Hematopoietic multipotent progenitor cell (in vitro differentiated cells): ENCODE data around the gene FAHD1. TPM values are rescaled to one million over a fixed set of nuclear protein-coding genes. Genes with fewer than 3 reads are reported as not detected.

ENCODE experiments used
- DNase-seq, 3 donors: peaks; one replicate each; pipeline ENCODE4 v3.0.0-alpha.2; 2011 to 2015; ENCODE audit warnings: low read depth in 2 of 3, low spot score in 2 of 3
- total RNA-seq: library from RNA; depleted of rRNA; stranded (reverse); fragments of >200 nt; gene quantifications from one replicate; pipeline ENCODE4 v1.2.3, GENCODE V29; 2012

FAHD1 gene
- total RNA-seq, 1 donor = 46.6 TPM

DNA sequence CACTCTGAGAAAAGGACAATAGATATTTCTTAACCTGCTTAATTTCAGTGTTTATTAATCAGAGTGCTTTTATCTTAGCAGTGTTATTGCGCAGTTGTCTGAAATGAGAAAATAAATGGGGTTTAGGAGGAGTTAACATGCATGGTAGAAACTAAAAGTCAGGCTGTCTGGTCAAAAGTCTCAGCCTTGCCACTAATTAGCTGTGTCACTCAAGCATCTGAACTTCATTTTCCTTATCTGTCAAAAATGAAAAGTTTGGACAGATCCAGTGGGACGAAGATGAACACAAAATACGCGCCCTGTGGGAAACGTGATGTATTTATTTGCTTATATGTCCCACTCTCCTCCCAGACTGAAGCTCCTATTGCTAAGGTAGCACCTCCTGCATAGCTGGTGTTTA, 51.2 kb downstream of the FAHD1 start:
- no peak for DNase-seq

Other genes starting within 250 kb of the FAHD1 start
- 46.0 TPM for gene IFT140, start 215.1 kb upstream of the FAHD1 start, total RNA-seq
- 29.1 TPM for gene CRAMP1, start 214.8 kb upstream of the FAHD1 start, total RNA-seq
- 21.0 TPM for gene JPT2, start 148.9 kb upstream of the FAHD1 start, total RNA-seq
- 179 TPM for gene MAPK8IP3, start 121.0 kb upstream of the FAHD1 start, total RNA-seq
- 46.3 TPM for gene NME3, start 55.7 kb upstream of the FAHD1 start, total RNA-seq
- gene EME2, start 54.4 kb upstream of the FAHD1 start, total RNA-seq = 17.2 TPM
- 80.8 TPM for gene MRPS34, start 54.1 kb upstream of the FAHD1 start, total RNA-seq
- gene SPSB3, start 44.6 kb upstream of the FAHD1 start, total RNA-seq = 102 TPM
- gene NUBP2, start 44.2 kb upstream of the FAHD1 start, total RNA-seq = 75.9 TPM
- 0.81 TPM for gene IGFALS, start 33.5 kb upstream of the FAHD1 start, total RNA-seq
- 46.6 TPM for gene HAGH, start 381 bp upstream of the FAHD1 start, total RNA-seq
- 0.54 TPM for gene MEIOB, start 45.0 kb downstream of the FAHD1 start, total RNA-seq
- gene HS3ST6, start 91.2 kb downstream of the FAHD1 start, total RNA-seq = not detected
- 40.1 TPM for gene MSRB1, start 116.0 kb downstream of the FAHD1 start, total RNA-seq
- not detected for gene RPL3L, start 127.5 kb downstream of the FAHD1 start, total RNA-seq
- 138 TPM for gene NDUFB10, start 132.3 kb downstream of the FAHD1 start, total RNA-seq
- 14,735 TPM for gene RPS2, start 137.6 kb downstream of the FAHD1 start, total RNA-seq
- gene RNF151, start 139.7 kb downstream of the FAHD1 start, total RNA-seq = 0.54 TPM
- gene TBL3, start 144.8 kb downstream of the FAHD1 start, total RNA-seq = 62.7 TPM
- gene NOXO1, start 154.3 kb downstream of the FAHD1 start, total RNA-seq = not detected
- gene GFER, start 157.0 kb downstream of the FAHD1 start, total RNA-seq = 14.5 TPM
- gene SYNGR3, start 162.8 kb downstream of the FAHD1 start, total RNA-seq = 4.3 TPM
- gene ZNF598, start 182.6 kb downstream of the FAHD1 start, total RNA-seq = 34.7 TPM
- 3.8 TPM for gene NPW, start 192.6 kb downstream of the FAHD1 start, total RNA-seq
- gene NHERF2, start 199.7 kb downstream of the FAHD1 start, total RNA-seq = 8.6 TPM
- 73.2 TPM for gene NTHL1, start 220.6 kb downstream of the FAHD1 start, total RNA-seq
- 71.1 TPM for gene TSC2, start 220.8 kb downstream of the FAHD1 start, total RNA-seq